NCI-H774 (cell line): ENCODE data around the gene CAPN1.
"Not testable (repeated sequence)": the region's sequence is repeated elsewhere in the genome, so short reads cannot be mapped to it uniquely, and the experiment has no call there.

Experiments used
- DNase-seq: peaks from one replicate; lab custom pipeline; 2025; lab: John Stamatoyannopoulos, UW

CAPN1 gene

GRCh38 chr11:65160643-65161042 lies 21.1 kb upstream of the CAPN1 start:
- no peak for DNase-seq

- DNase-seq: no peak
These were observed 18.0 kb upstream of the CAPN1 start for GRCh38 chr11:65163684-65164083.

- DNase-seq: no peak
These were observed 16.1 kb upstream of the CAPN1 start for GRCh38 chr11:65165410-65166317.

- DNase-seq: no peak
These were observed 14.8 kb upstream of the CAPN1 start for GRCh38 chr11:65166893-65167292.

- DNase-seq: no peak
These were observed 14.1 kb upstream of the CAPN1 start for GRCh38 chr11:65167656-65168055.

GRCh38 chr11:65169164-65169641 lies 12.5 kb upstream of the CAPN1 start:
- DNase-seq: no peak

GRCh38 chr11:65170058-65170534 lies 11.6 kb upstream of the CAPN1 start, which contains the start of gene SPDYC:
Gene SPDYC, plus strand, starts transcription at chr11:65170233. Its CDS starts 1,125 bp downstream, at chr11:65171358.
- no peak for DNase-seq

- no peak for DNase-seq
These were observed 9.1 kb upstream of the CAPN1 start for GRCh38 chr11:65172600-65172999.

GRCh38 chr11:65174571-65175010 lies 7.1 kb upstream of the CAPN1 start:
- DNase-seq: not testable (repeated sequence)

- peak; percentile 46 for DNase-seq
These were observed 705 bp upstream of the CAPN1 start for GRCh38 chr11:65180877-65181568.

- DNase-seq: peak; percentile 12
These were observed 786 bp downstream of the CAPN1 start for GRCh38 chr11:65182258-65183170.

GRCh38 chr11:65183201-65183891 lies 1.6 kb downstream of the CAPN1 start:
- no peak for DNase-seq

GRCh38 chr11:65184146-65184545 lies 2.4 kb downstream of the CAPN1 start:
- no peak for DNase-seq

- DNase-seq: no peak
These were observed 3.4 kb downstream of the CAPN1 start for GRCh38 chr11:65185171-65185570.

GRCh38 chr11:65185869-65186341 lies 4.2 kb downstream of the CAPN1 start:
- no peak for DNase-seq

GRCh38 chr11:65186701-65187100 lies 5.0 kb downstream of the CAPN1 start:
- no peak for DNase-seq

- no peak for DNase-seq
These were observed 5.5 kb downstream of the CAPN1 start for GRCh38 chr11:65187146-65187675.

- DNase-seq: no peak
These were observed 6.3 kb downstream of the CAPN1 start for GRCh38 chr11:65187971-65188461.

- DNase-seq: no peak
These were observed 6.8 kb downstream of the CAPN1 start for GRCh38 chr11:65188486-65188885.

- DNase-seq: no peak
These were observed 7.5 kb downstream of the CAPN1 start for GRCh38 chr11:65189191-65189590.
